HG03139 (cell line): ENCODE measurements around the gene SRRM5.
A peak's percentile ranks its signal among the peaks of the same experiment; 100 is the strongest.
"Not testable (repeated sequence)": the region's sequence is repeated elsewhere in the genome, so short reads cannot be mapped to it uniquely, and the experiment has no call there.

Experiments used
- ATAC-seq: cut with Tn5 transposase; IDR thresholded peaks from one replicate; pipeline ENCODE4 v1.9.1; 2021; ENCODE audit not compliant: unreplicated experiment

The SRRM5 gene

GRCh38 chr19:43611788-43612187, at the start of gene SRRM5:
Gene SRRM5 (plus strand): TSS chr19:43612088. CDS start chr19:43612122, 34 bp downstream.
- ATAC-seq = no peak

- no peak for ATAC-seq
Measured at GRCh38 chr19:43562226-43562697, 49.6 kb upstream of the SRRM5 start.

GRCh38 chr19:43562698-43563241, 49.1 kb upstream of the SRRM5 start:
- peak; percentile 62 for ATAC-seq

- ATAC-seq = no peak
Measured at GRCh38 chr19:43563816-43564457, 48.0 kb upstream of the SRRM5 start.

- no peak for ATAC-seq
Measured at GRCh38 chr19:43564800-43565199, 47.1 kb upstream of the SRRM5 start.

- no peak for ATAC-seq
Measured at GRCh38 chr19:43569657-43570056, 42.2 kb upstream of the SRRM5 start.

- ATAC-seq = no peak
Measured at GRCh38 chr19:43570174-43570791, 41.6 kb upstream of the SRRM5 start.

GRCh38 chr19:43572171-43572588, 39.7 kb upstream of the SRRM5 start:
- ATAC-seq = no peak

GRCh38 chr19:43574424-43575155, 37.3 kb upstream of the SRRM5 start:
- no peak for ATAC-seq

GRCh38 chr19:43575156-43575950, 36.5 kb upstream of the SRRM5 start, which contains the start of the genes PINLYP and XRCC1:
Gene PINLYP (plus strand): TSS chr19:43575801. CDS start chr19:43577192, 1,391 bp downstream.
Gene XRCC1 (minus strand): TSS chr19:43575527. CDS start chr19:43575458, 69 bp downstream.
- peak; percentile 94 for ATAC-seq

GRCh38 chr19:43575955-43576878, 35.7 kb upstream of the SRRM5 start:
- no peak for ATAC-seq

GRCh38 chr19:43578787-43579186, 33.1 kb upstream of the SRRM5 start:
- no peak for ATAC-seq

GRCh38 chr19:43581467-43581866, 30.4 kb upstream of the SRRM5 start:
- ATAC-seq = no peak

- ATAC-seq = no peak
Measured at GRCh38 chr19:43582495-43582894, 29.4 kb upstream of the SRRM5 start.

GRCh38 chr19:43584484-43584883, 27.4 kb upstream of the SRRM5 start:
- no peak for ATAC-seq

- no peak for ATAC-seq
Measured at GRCh38 chr19:43586346-43586745, 25.5 kb upstream of the SRRM5 start.

- ATAC-seq = not testable (repeated sequence)
Measured at GRCh38 chr19:43587029-43587428, 24.9 kb upstream of the SRRM5 start.

GRCh38 chr19:43589277-43589676, 22.6 kb upstream of the SRRM5 start:
- no peak for ATAC-seq

- ATAC-seq = no peak
Measured at GRCh38 chr19:43589678-43590077, 22.2 kb upstream of the SRRM5 start.
